Measurements from ENCODE around the gene TAOK2.
A peak's percentile ranks its signal among the peaks of the same experiment; 100 is the strongest.

DNA sequence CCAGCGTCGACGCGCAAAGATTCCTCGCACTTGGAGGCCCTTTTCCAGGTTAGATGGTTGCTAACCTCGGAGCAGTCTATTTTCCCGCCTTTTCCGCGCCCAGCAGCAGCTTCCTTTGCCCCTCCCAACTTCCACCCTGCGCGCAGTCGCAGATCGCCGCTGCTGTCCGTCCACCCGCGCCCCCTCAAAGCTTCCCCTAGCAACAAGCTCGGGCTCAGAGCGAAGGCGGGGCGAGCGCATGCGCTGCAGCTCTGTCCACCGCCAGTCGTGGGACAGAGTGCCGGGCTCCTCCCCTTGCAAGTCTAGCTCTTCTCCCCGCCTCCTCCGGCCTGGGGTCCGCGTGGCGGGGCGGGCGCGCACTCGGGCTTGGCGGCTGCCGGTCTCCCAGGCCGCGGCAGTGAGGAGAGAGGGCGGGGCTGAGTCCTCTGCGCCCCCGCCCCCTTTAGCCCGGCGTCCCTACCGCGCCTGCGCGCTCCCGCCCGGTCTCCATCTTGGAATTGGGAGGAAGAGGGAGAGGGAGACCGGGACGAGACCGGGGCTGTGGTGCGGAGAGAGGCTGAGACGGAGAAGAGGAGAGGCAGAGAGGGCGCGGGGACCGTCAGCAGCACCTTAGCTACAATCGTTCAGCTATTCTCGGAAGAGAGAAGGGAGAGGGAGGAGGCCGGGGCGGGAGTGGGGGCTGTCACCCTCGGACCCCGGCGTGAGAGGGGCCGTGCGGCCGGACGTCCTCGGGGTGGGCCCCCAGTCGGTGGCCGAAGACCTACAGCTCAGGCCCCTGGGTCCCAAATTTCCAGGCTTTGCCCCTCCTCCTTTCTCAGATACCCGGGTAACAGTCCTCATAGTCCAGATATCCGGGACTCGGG, at the start of gene TAOK2:
- TF ChIP-seq, protein P1, sequence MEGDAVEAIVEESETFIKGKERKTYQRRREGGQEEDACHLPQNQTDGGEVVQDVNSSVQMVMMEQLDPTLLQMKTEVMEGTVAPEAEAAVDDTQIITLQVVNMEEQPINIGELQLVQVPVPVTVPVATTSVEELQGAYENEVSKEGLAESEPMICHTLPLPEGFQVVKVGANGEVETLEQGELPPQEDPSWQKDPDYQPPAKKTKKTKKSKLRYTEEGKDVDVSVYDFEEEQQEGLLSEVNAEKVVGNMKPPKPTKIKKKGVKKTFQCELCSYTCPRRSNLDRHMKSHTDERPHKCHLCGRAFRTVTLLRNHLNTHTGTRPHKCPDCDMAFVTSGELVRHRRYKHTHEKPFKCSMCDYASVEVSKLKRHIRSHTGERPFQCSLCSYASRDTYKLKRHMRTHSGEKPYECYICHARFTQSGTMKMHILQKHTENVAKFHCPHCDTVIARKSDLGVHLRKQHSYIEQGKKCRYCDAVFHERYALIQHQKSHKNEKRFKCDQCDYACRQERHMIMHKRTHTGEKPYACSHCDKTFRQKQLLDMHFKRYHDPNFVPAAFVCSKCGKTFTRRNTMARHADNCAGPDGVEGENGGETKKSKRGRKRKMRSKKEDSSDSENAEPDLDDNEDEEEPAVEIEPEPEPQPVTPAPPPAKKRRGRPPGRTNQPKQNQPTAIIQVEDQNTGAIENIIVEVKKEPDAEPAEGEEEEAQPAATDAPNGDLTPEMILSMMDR (IDR thresholded peaks at IDR 0.05): no peak
- TF ChIP-seq POLR2A (IDR thresholded peaks at IDR 0.05): peak in 1 of 2 donors; percentile 87

All from thyroid gland (tissue), 4 donors.